Cerebellar cortex (tissue), 1 donor: ENCODE results near the gene SPAG5.
"Not testable (repeated sequence)": the region's sequence is repeated elsewhere in the genome, so short reads cannot be mapped to it uniquely, and the experiment has no call there.

Experiments used
- DNase-seq: peaks from one replicate; pipeline ENCODE4 v3.0.0-alpha.2; 2015; ENCODE audit warnings: low spot score

SPAG5 gene

GRCh38 chr17:28612936-28613872 is 14.4 kb upstream of the SPAG5 start:
- DNase-seq = peak; percentile 65

GRCh38 chr17:28612531-28612930 is 13.7 kb upstream of the SPAG5 start:
- no peak for DNase-seq

- no peak for DNase-seq
These were observed 11.6 kb upstream of the SPAG5 start for GRCh38 chr17:28610376-28610775.

- not testable (repeated sequence) for DNase-seq
These were observed 5.2 kb upstream of the SPAG5 start for GRCh38 chr17:28604031-28604430.

- DNase-seq = peak; percentile 67
These were observed 723 bp upstream of the SPAG5 start for GRCh38 chr17:28599311-28600184.

- no peak for DNase-seq
These were observed 436 bp downstream of the SPAG5 start for GRCh38 chr17:28598389-28598788.

GRCh38 chr17:28597606-28598383 is 1.0 kb downstream of the SPAG5 start:
- no peak for DNase-seq

- no peak for DNase-seq
These were observed 6.6 kb downstream of the SPAG5 start for GRCh38 chr17:28592260-28592659.

- DNase-seq = no peak
These were observed 13.0 kb downstream of the SPAG5 start for GRCh38 chr17:28585851-28586250.

GRCh38 chr17:28584434-28584833 is 14.4 kb downstream of the SPAG5 start:
- DNase-seq = no peak

- no peak for DNase-seq
These were observed 16.3 kb downstream of the SPAG5 start for GRCh38 chr17:28582513-28582912.

- no peak for DNase-seq
These were observed 17.9 kb downstream of the SPAG5 start for GRCh38 chr17:28580959-28581358.

- no peak for DNase-seq
These were observed 19.3 kb downstream of the SPAG5 start for GRCh38 chr17:28579526-28579925.

GRCh38 chr17:28578246-28579195 is 20.3 kb downstream of the SPAG5 start:
- DNase-seq = no peak

- DNase-seq = peak; percentile 48
These were observed 21.4 kb downstream of the SPAG5 start for GRCh38 chr17:28577466-28577824.

GRCh38 chr17:28576758-28577465 is 21.9 kb downstream of the SPAG5 start, which contains the start of gene ALDOC:
ALDOC (minus strand) TSS chr17:28576895; CDS start chr17:28575532, 1,363 bp downstream.
- peak; percentile 97 for DNase-seq

GRCh38 chr17:28576016-28576415 is 22.8 kb downstream of the SPAG5 start:
- DNase-seq = peak; percentile 48

GRCh38 chr17:28575126-28575795 is 23.6 kb downstream of the SPAG5 start:
- peak; percentile 85 for DNase-seq

- no peak for DNase-seq
These were observed 24.3 kb downstream of the SPAG5 start for GRCh38 chr17:28574526-28574925.
